Stromal cell of bone marrow (primary cell): ENCODE measurements around the gene PTN.
"Not testable (repeated sequence)": the region's sequence is repeated elsewhere in the genome, so short reads cannot be mapped to it uniquely, and the experiment has no call there.

Experiments used
- DNase-seq: peaks from one replicate; pipeline ENCODE4 v3.0.0-alpha.2; 2012; ENCODE audit warnings: low read depth

Gene PTN

DNA sequence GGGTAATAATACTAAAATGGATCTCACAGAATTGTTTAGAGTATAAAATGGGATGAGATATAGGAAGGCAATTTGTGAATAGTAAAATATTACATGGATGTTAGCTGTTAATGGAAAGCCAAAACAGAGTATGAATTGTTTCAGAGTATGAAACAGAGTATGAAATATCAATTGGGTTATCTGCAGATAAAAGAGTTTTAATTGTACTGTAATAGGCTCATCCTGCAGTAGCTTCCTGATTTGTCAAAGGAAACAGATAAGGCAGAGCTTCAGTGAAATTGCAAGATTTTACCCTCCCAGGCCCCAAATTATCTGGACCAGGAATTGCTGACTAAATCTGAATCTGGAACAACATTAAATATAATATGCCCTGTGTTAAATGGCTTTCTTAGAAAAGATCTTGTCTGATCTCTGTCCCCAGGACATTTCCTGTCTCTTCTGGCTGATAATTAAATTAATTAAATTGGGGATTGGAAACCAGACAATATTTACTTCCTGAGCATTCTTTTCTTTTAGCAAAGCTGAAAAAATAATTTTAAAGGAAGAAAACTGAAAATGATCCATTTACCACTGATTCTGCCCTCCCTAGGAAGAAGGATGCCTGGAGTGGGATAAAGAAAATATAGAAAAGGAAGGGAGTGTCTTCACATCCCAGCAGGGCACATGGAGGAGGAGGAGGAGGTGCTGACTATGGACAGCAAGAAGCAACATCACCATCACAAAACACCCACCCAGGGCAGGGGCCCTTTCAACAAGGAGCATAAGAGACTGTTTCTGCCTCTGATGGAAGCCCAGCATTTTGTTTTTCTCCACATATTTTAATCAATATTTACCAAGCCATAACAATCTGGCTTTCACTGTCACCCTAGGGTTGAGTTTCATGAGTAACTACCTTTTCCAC lies 18.5 kb downstream of the PTN start:
- DNase-seq, result no peak

GRCh38 chr7:137316648-137317353 lies 26.7 kb downstream of the PTN start:
- no peak for DNase-seq

- DNase-seq, result no peak
Measured at GRCh38 chr7:137313201-137313600, 30.3 kb downstream of the PTN start.

- DNase-seq, result no peak
Measured at GRCh38 chr7:137306748-137307147, 36.8 kb downstream of the PTN start.

- DNase-seq, result peak; percentile 31
Measured at GRCh38 chr7:137305901-137306621, 37.5 kb downstream of the PTN start.

GRCh38 chr7:137304624-137305235 lies 38.8 kb downstream of the PTN start:
- no peak for DNase-seq

DNA sequence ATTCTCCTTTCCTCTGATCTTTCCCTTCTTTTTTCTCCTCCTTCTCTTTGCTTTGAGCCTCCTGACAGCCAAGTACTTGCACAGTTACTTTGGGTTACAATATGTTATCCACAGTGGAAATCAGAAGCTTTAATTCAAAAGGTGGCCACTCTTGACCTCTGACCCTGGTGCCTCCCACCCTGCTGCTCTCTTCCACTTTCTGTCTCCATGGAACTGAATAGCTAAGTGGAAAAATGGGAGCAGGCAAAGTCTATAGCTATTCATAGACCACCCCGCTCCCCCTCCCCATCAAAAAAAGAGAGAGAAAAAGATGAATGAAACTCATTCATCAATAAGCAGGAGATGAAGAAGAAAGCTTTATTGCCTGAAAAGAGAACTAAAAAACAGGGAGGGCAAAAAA lies 39.4 kb downstream of the PTN start:
- no peak for DNase-seq

DNA sequence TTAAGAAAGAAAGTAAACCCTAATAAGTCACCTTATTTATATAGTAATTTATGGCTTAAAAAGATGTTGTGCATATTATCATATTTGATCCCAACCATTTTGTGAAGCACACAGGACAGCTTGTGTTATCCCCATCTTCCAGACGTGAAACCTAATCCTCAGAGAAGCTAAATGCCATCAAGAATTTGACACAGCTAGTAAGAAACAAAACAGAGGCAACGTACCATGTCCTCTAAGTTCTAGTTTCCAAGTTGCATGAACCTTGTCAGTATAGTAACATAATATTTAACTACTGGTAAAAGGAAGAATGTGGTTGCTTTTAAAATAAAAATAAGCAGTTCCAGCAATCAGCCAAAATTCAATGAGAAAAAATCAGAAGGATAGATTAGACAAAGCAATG lies 41.5 kb downstream of the PTN start:
- DNase-seq, result no peak

DNA sequence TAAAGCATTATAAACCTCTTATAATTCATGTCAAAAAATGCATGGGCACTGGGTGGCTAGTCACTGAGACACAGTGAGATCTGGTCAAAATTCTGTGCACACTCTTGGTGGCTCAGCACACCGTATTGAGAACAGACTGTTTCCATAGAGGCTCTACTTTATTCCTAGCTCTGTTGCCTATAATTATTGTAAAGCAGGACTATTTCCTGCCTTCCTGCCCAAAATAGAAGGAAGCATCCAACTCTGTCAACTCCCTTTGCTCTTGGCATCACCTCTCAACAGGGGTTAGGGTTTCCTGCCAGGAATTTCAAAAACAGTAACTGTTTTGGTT lies 45.1 kb downstream of the PTN start:
- no peak for DNase-seq

- DNase-seq, result no peak
Measured at GRCh38 chr7:137297551-137298463, 45.7 kb downstream of the PTN start.

DNA sequence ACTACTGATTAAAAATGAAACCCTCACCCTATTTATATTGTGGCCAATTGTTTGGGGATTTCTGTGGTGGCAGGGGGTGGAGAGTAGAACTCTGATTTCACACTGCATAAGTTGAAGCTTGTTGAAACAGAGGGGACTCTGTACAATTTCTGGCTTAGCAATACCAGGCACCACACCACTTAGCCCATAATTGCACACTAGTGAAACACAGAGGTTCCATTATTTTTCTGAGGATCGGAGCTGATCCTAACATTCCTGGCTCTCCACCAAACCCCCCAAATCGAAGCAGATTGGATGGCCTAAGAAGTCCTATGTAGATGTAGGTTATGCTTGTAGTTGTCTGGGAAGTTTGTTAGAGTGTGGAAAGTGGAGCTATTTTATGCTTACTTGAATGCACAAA lies 47.0 kb downstream of the PTN start:
- DNase-seq, result no peak

DNA sequence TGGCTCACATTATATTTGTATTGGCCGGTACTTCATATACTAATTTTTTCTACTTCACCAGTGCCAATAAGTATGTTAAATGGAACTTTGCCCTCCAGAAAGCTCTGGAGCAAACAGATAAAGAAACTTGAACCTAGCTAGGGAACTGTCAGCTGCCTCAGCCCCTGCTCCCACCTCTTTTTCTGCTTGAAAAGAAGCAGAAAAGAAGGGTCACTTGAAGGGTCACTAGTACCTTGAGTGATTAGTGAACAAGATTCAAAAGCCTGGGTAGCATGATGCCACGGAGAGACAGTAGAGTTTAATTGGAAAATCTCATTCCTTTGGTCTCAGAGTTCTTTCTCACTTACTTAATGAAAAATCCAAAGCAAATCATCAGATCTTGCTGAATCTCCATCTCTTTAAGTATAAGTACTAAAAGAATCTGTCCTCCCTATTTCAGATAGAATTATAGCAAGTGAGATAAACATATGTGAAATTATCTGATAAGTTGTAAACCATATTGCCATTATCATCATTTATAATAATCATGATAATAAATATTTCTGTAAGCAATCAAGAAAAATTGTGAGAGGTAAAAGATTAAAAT lies 47.7 kb downstream of the PTN start:
- no peak for DNase-seq

GRCh38 chr7:137289101-137289500 lies 54.4 kb downstream of the PTN start:
- no peak for DNase-seq

- DNase-seq, result no peak
Measured at GRCh38 chr7:137287651-137288258, 55.8 kb downstream of the PTN start.

DNA sequence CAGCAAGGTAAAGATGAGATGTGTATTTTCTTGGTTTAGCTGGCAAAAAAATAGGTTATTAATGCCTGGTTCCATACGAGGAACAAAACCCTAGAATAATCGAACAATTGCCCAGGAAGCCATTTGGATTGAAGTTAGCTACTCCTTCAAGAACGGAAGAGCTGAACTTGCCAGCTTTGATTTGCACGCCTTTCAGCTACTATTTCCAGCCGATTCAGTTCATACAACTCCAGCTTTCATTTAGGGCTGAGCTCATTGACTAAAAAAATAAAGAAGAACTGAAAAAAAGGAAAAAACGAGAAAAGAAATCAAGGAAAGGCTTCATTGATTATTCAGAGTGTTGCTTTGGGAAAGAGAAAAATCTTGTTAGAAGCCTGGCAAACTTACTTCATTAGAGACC lies 60.4 kb downstream of the PTN start:
- DNase-seq, result no peak

DNA sequence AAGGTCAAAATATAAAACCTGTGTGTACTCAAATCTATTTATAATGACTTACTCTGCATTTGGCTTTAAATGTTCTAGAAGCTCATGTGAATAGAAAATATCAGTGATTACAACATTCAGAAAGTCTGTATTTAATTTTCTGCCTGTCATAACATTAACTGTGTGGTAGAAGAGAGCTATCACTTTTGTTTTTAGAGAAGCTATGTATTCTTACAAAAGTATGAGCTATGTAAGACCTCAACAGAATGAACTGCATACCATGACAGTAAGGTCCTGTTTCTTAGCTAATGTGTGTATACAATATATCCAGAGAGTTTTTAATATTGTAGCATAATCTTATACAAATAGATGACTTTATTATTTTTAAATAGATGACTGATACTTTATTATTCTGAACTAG lies 61.5 kb downstream of the PTN start:
- no peak for DNase-seq

DNA sequence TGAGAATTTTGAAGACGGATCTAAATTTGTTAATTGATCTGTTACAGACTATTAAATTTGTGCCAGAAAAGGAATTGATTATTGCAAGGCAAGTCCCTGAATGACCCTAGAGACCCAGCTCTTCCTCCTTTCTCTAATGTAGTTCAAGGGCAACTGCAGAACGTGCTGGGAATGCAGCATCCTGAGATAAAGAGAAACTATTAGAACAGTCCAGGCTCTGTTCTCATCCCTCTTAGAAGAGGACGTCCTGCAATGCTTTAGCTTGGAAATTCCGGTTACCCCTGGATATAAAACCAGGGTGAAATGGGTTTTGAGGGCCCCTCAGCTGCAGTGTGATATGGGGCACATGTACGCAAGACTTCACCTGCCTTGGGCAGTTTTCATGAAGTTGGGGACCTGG lies 67.3 kb downstream of the PTN start:
- no peak for DNase-seq

DNA sequence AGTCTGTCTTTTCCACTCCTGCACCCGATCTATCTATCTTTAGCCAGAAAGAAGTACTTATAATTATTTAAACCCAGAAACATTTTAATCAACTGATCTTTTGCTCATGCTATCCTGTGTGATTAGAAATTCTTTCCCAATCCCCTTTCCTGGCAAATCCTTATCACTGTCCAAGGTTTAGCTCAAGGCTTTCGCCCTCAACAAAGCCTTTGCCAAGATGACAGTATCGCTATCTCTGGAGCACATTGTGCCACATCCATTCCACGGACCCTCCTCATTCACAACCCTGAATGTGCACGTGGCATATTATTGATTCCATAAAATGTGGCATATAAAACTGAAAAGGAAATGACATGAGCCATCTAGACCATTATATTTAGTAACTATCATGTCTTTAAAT lies 71.3 kb downstream of the PTN start:
- no peak for DNase-seq

DNA sequence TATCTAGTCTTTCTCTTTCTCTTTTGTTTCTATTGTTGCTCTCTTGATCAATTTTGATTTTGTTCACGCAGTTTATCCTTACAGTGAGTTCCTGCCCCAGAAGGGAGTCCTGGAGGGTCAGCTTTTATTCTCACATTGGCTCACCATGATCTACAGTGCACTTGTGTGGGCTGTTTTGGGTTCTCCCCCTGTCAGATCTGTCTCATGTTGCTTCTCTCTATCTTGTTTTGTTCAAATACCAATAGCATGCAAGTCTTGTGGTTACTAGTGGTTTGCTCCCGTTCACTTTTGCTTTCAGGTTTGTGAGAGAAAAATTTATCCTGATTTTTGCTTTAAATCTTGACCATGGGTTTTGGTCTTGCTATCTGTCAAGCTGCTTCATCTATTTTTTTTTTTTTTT lies 74.3 kb downstream of the PTN start:
- DNase-seq, result no peak

DNA sequence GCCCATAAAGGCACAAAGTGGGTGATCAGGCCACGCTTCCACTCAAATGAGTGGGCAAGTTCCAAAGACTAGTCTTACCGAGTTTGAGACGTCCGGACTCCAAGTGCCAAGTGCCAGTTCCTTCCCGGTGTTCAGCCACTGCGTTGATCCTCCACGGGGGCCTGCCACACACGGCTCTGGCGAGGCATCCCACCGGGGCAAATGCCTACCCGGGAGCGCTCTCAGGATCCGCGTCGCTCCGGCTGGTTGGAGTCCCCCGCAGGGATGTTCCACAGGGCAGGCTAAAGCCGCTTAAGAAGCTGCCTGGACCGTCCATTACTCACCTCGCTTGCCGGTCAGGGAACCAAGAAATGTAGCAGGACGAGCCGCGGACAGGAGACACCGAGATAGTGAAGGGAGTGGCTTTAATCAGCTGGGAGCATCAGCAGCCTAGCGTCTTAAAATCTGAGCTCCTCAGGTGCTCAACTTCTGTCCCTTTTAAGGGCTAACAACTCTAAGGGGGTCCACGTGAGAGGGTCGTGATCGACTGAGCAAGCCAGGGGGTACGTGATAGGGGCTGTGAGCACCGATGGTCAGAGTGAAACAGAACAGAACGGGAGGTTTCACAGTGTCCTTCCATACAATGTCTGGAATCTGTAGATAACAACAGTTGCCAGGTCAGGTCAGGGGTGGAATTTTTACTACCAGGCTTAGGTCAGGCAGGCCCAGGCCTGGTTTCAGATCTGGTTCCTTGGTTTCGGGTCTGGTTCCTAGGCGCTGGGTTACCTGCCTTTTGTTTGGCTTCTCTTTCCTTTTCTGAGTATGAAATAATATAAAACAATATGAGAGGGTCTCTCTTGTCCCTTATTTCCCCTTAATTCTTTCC lies 75.3 kb downstream of the PTN start:
- not testable (repeated sequence) for DNase-seq
